Colonic mucosa (tissue), 4 donors: Measurements from ENCODE around the gene SDCBP2. TPM values are rescaled to one million over a fixed set of nuclear protein-coding genes. Genes with fewer than 3 reads are reported as not detected.

Experiments
- DNase-seq: peaks from one replicate; pipeline ENCODE4 v3.0.0-alpha.2; 2020
- H3K27ac ChIP-seq: fragments of 200-600 bp; one replicate; pipeline ENCODE4 v1.8.0; 2021
- H3K27me3 ChIP-seq: fragments of 200-600 bp; one replicate; pipeline ENCODE4 v1.8.0; 2021
- H3K36me3 ChIP-seq: fragments of 200-600 bp; one replicate; pipeline ENCODE4 v1.8.0; 2021
- H3K4me1 ChIP-seq: fragments of 200-600 bp; one replicate; pipeline ENCODE4 v1.8.0; 2021; ENCODE audit warnings: mild to moderate bottlenecking
- H3K4me3 ChIP-seq: fragments of 200-600 bp; one replicate; pipeline ENCODE4 v1.8.0; 2021
- H3K9ac ChIP-seq, 2 donors: one replicate each; pipeline ENCODE4 v1.7.0; 2013; ENCODE audit warnings: control low read depth in 2 of 2, low read depth in 2 of 2, low read length in 2 of 2
- H3K9me3 ChIP-seq: fragments of 200-600 bp; one replicate; pipeline ENCODE4 v1.8.0; 2021
- intact Hi-C: fragments of 100-400 bp; cut with DNase I; formaldehyde crosslinking; loops from one replicate; pipeline ENCODE4 v1.14.1; 2022
- total RNA-seq, 2 donors: library from RNA; stranded (reverse); fragmentation: NEBNext Ultra II Directional in 1 of 2; extraction: Animal tissue kit (Norgen Biotek cat#: 25700) in 1 of 2; gene quantifications; one replicate each; pipeline ENCODE4 v1.2.1, GENCODE V29; 2021
- TF ChIP-seq, protein P1 (sequence below): fragments of 200-600 bp; IDR thresholded peaks from one replicate; pipeline ENCODE4 v1.8.0; 2022; ENCODE audit warnings: antibody characterized with exemption, mild to moderate bottlenecking
- donor health status: healthy.
- donor health status: DM: no; HTN: no; CAD: no.
- donor health status: DM: no; HTN: no; CAD: no.

The SDCBP2 gene
- total RNA-seq, 2 donors from 2014 or later, result 202 to 345 TPM

DNA sequence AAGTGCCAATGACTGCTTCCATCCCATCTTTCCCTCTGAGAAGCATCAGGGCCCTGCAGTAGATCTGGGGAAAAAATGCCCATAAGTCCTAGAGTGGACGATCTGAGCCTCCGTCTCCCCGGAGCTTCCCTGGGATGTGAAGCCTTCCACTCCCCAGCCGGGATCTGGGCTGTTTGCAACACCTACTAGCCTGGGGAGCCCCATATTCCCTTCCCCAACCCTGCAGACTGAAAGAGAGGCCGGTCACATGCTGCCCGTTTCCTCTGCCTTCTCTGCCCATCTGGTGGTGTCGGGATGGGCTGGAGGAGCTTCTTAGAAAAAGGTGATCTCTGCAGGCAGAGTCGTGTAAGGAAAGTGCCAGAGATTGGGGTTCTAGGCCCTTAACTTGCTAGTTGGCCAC is 61.8 kb downstream of the SDCBP2 start:
- Histone ChIP-seq H3K4me1 (no peaks in the 10 kb centered on the region), H3K9ac (peak overlapping the region in 1 of 2 donors; percentile 46), H3K36me3 (no peaks in the 10 kb centered on the region), H3K27ac (no peak overlapping the region), H3K4me3 (no peak overlapping the region), H3K9me3 (no peaks in the 10 kb centered on the region), H3K27me3 (no peaks in the 10 kb centered on the region)
- TF ChIP-seq, protein P1, sequence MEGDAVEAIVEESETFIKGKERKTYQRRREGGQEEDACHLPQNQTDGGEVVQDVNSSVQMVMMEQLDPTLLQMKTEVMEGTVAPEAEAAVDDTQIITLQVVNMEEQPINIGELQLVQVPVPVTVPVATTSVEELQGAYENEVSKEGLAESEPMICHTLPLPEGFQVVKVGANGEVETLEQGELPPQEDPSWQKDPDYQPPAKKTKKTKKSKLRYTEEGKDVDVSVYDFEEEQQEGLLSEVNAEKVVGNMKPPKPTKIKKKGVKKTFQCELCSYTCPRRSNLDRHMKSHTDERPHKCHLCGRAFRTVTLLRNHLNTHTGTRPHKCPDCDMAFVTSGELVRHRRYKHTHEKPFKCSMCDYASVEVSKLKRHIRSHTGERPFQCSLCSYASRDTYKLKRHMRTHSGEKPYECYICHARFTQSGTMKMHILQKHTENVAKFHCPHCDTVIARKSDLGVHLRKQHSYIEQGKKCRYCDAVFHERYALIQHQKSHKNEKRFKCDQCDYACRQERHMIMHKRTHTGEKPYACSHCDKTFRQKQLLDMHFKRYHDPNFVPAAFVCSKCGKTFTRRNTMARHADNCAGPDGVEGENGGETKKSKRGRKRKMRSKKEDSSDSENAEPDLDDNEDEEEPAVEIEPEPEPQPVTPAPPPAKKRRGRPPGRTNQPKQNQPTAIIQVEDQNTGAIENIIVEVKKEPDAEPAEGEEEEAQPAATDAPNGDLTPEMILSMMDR, result no peak
- intact Hi-C loops, result no loop called here
- DNase-seq, result no peak

DNA sequence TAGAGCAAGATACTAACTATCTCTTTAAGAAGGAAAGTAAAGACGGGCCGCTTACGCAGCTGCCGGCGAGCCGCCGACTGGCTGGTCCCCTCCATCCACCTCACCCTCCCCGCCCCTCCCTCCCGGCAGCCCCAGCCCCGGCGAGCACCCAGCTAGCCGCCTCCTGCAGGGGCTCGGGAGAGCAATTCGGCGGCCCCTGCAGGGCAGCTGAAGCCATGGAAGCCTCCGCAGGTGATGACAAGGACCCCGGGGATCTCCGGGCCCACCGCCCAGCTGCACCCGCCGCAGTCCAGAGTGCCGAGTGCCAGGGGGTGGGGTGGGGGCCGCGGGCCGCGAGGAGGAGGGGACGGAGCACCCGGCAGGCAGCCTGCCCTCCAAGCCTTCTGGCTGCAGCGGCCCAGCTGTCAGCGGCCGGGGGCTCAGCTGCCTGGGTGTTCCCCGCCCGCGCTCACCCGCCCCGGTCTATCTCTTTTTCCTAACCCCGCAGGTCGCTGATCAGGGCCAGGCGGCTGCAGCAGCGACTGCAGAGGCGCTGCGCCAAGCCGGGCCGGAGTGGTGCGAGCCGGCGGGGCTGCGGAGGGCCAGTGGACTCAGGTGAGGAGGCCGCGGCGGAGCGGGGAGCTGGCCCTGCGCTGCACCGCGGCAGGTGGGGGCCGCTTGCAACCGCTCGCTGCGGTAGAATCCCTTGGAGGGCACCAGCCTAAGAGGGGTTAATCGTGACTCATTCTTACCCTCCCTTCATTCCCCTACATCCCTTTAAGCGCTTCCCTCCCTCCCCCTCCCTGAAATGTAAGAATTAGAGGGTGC is 62.6 kb downstream of the SDCBP2 start, which contains the start of gene SNPH:
Gene SNPH, plus strand, starts transcription at position 128 of the 807 bp plus-strand sequence. CDS start 29,946 bp downstream, outside the sequence.
- Histone ChIP-seq H3K9me3 (no peaks in the 10 kb centered on the region), H3K4me1 (no peaks in the 10 kb centered on the region), H3K4me3 (peak within 1 kb of the TSS; percentile 88), H3K36me3 (no peaks in the 10 kb centered on the region), H3K27ac (peak within 1 kb of the TSS; percentile 8), H3K9ac (peak within 1 kb of the TSS; percentile 38 to 46), H3K27me3 (no peaks in the 10 kb centered on the region)
- peak; percentile 75 for DNase-seq
- intact Hi-C loops, result no loop called here
- TF ChIP-seq, protein P1, result no peak

GRCh38 chr20:1265916-1266166 is 63.1 kb downstream of the SDCBP2 start:
- Histone ChIP-seq H3K27me3 (no peaks in the 10 kb centered on the region), H3K9ac (no peak overlapping the region), H3K4me3 (peak overlapping the region; percentile 88), H3K27ac (peak overlapping the region; percentile 8), H3K4me1 (no peaks in the 10 kb centered on the region), H3K36me3 (no peaks in the 10 kb centered on the region), H3K9me3 (no peaks in the 10 kb centered on the region)
- DNase-seq, result no peak
- intact Hi-C loops, result no loop called here
- TF ChIP-seq, protein P1, result no peak

DNA sequence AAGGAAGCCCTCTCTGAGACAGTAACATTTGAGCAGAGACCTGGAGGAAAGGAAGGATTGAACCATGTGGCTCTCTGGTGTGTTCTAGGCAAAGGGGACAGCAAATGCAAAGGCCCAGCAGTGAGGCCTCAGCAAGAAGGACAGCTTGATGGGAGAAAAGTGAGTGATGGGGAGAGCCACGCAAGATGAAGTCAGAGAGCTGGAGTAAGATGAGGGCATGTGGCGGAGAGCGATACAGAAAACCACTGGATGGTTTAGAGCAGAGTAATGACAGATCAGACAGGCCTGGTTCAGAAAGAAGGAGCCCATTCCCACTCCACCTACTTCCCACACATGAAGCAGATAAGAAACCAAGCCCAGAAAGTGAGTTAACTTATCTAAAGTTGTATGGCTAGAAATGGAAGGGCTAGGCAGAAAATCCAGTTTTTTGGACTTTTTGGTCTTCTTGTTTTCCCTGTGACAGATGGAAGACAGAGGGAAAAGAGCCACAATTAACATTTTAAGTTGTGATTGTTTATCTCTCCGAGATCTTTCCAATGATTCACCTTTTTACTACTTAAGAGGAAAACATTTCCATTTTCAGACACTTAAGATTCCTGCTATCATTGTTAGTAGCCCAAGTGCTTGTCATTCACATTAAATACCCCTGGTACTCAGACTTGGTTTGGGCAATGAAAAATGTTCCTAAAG is 63.6 kb downstream of the SDCBP2 start:
- Histone ChIP-seq H3K9ac (no peak overlapping the region), H3K27ac (no peak overlapping the region), H3K4me3 (no peak overlapping the region), H3K9me3 (no peaks in the 10 kb centered on the region), H3K27me3 (no peaks in the 10 kb centered on the region), H3K36me3 (no peaks in the 10 kb centered on the region), H3K4me1 (no peaks in the 10 kb centered on the region)
- TF ChIP-seq, protein P1, result no peak
- DNase-seq, result no peak
- intact Hi-C loops, result no loop called here

- Histone ChIP-seq H3K4me1 (no peaks in the 10 kb centered on the region), H3K27me3 (no peaks in the 10 kb centered on the region), H3K36me3 (no peaks in the 10 kb centered on the region), H3K27ac (no peak overlapping the region), H3K9me3 (no peaks in the 10 kb centered on the region), H3K4me3 (no peak overlapping the region), H3K9ac (no peak overlapping the region)
- TF ChIP-seq, protein P1, result no peak
- intact Hi-C loops, result no loop called here
- no peak for DNase-seq
Observed at GRCh38 chr20:1264727-1265126, 64.2 kb downstream of the SDCBP2 start.
